Left renal cortex interstitium (tissue), 4 donors: Measurements from ENCODE around the gene ZNF689. TPM values are rescaled to one million over a fixed set of nuclear protein-coding genes. Genes with fewer than 3 reads are reported as not detected.

ENCODE experiments used
- DNase-seq, 4 donors: peaks; one replicate each; pipeline ENCODE4 v3.0.0-alpha.2; 2013; ENCODE audit warnings: low read depth in 4 of 4, low spot score in 2 of 4, missing footprints in 1 of 4
- polyA plus RNA-seq, 4 donors: library from polyadenylated mRNA; unstranded; fragments of 120-200 nt; gene quantifications; one replicate each; pipeline ENCODE4 v1.2.1, GENCODE V29; 2013; ENCODE audit not compliant: insufficient read length in 4 of 4

ZNF689 gene
- polyA plus RNA-seq = 10 to 100 TPM; 12.8 to 16.0 (median 14.4) TPM

DNA sequence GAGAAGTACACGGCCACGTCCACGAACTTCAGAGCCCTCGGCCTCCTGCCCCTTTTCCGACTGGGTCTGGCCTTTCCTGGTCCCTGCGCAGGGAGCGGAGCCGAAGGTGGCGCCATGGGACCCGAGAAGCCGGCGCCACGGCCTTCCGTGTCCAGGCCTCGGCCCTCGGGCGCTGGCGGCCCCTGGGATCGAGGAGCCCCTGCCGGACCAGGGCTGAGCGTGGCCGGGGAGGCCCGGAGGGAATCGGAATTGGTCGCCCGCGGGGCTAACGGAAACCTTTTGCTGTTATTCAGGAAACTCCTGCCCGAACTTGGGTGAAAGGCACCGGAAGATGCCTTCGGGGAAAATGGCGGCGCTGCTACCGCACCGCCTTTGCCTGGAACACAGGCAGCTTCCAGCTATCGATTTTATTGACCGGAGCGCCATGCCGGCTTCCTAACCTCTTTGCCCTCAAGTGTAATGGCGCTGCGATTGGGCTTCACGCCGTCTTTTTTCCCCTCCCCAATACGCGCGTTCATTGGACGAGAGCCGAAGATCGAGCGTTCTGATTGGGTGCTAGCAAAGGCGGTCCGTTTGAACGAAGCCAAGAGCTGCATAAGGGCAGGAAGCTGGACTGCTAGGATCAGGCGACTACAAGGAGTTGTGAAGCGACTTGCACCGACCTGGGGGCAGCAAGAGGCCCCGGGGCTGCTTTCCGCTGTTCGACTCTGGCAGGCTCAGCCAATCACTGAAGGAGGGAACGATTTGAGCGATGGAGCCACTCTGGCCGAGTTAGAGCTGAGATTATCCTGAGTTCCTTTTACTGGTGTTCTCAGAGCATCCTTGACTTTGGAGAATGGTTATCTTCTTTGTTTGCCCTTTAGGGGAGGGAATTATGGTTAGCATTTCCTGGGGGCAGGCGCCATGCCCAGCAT, at the start of gene ZNF689:
ZNF689 (minus strand) TSS at position 464 of the 914 bp plus-strand sequence; CDS start at position 116, 348 bp downstream.
- DNase-seq = peak; percentile 98 to 100 (median 98)

DNA sequence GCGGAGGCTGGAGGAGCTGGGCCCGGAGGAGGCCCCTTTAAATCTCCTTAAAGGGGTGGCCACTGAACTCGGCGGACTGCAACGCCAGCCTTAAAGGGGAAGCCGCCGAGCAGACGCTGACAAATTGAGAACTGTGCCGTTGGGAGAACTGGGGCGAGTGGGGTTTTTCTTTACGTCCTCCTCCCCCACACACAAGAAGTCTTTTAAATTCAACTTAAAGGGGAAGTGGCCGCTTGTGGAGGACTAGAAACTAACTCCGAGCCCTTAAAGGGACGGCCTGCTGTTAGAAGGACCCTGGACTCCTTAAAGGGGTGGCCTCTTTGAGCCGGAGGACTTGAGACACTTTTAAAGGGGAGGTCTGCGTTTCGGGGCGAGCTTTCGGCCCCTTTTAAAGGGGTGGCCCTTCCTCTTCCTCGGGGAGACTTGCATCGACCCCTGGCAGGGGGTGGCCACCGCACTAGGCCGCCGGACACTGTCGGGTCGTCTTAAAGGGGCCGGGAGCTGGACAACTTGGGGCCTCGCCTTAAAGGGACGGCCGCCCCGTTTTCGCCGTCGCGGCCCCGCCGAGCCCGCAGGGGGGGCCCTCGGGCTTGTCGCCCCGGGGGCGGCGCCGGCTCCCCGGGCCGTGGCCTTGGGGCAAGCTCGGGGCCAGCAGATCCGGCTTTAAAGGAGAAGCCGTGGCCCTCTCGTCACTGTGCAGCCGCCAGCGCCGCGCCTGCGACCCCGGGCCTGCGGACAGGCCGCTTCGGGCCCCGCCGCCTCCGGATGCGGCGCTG, 48.7 kb upstream of the ZNF689 start:
- peak; percentile 89 to 99 (median 95) for DNase-seq

GRCh38 chr16:30657866-30658730, 47.9 kb upstream of the ZNF689 start, which contains the start of gene FBRS:
TSS of gene FBRS (plus strand) at chr16:30658431. CDS start at chr16:30659519, 1,088 bp downstream.
- peak; percentile 100 for DNase-seq

DNA sequence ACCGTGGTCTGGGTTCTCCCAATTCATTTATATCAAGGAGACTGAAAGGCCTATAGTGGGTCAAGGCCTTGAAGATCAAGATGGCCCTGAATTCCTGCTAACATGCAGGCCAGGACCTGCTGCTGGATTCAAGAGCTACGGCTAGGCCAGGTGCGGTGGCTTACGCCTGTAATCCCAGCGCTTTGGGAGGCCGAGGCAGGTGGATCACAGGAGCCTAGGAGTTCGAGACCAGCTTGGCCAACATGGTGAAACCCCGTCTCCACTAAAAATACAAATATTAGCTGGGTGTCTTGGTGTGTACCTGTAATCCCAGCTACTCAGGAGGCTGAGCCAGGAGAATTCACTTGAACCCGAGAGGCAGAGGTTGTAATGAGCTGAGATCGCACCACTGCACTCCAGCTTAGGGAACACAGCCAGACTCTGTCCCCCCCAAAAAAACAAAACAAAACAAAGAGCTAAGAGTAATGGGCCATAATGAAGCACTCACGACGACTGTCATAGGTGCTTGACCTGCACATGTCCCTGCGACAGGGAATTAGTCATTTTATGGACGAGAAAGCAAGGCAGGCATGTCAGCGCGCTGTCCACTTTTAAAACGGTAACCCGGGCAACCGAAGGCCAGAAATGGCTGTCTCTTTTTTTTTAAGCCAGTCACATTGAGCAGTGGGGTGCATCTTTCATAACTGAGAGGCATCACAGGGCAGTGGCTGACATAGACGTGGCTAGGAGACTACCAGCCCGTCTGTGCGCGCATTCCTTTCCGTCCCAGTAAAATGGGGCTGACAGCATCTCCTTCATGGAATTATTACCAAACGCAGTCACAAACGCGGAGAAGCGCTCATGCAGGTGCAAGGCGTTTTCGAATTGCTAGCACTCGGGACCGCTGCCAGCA, 47.0 kb upstream of the ZNF689 start:
- DNase-seq = no peak

- DNase-seq = no peak
Observed at GRCh38 chr16:30656388-30656787, 46.2 kb upstream of the ZNF689 start.

DNA sequence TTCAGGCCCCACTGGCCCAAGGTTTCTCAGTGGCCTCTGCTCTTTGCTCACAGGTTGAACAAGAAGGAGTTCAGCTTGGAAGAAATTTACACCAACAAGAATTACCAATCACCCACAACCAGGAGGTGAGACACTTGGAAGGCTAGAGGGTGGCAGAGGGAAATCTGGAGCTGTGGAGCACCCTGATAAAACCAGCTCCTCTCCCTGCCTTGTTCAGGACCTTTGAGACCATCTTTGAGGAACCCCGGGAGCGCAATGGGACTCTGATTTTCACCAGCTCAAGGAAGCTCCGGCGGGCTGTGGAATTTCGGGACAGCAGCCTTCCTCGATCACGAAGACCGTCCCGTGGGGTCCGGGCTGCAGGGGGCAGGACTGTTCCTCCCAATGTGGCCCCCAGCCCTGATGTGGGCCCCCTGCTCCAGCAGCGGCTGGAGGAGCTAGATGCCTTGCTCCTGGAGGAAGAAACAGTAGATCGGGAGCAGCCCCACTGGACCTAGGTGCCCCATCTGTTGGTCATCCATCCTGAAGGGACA, 45.7 kb upstream of the ZNF689 start:
- DNase-seq = no peak

- no peak for DNase-seq
Observed at GRCh38 chr16:30654856-30655255, 44.7 kb upstream of the ZNF689 start.

DNA sequence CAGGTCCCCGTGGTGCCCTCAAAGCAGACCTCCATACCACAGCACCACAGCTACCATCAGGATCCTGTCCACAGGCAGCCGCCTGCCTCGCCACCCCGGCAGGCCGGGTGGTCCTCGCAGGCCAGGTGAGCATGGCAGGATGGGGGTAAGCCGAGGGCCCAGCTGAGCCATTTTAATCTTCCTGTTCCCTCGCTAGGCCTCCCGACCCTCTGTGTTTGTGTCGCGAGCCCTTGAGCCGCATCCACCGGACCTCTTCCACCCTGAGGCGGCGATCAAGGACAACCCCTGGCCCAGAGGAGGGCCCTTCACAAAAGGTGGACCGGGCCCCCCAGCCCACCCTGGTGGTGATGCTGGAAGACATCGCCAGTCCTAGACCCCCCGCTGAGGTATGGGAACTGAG, 42.5 kb upstream of the ZNF689 start:
- no peak for DNase-seq

DNA sequence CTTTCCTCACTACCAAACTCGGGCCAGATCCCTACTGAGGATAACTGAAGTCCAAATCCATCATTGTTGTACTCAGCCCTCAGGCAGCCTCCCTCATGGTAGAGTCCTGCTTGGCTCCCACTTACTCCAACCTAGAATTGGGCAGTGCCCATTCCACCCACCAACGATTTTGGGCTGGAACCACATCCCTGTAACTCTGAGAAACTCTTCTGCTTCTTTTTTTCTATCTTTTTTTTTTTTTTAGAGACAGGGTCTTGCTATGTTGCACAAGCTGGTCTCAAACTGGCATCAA, 41.8 kb upstream of the ZNF689 start:
- no peak for DNase-seq

DNA sequence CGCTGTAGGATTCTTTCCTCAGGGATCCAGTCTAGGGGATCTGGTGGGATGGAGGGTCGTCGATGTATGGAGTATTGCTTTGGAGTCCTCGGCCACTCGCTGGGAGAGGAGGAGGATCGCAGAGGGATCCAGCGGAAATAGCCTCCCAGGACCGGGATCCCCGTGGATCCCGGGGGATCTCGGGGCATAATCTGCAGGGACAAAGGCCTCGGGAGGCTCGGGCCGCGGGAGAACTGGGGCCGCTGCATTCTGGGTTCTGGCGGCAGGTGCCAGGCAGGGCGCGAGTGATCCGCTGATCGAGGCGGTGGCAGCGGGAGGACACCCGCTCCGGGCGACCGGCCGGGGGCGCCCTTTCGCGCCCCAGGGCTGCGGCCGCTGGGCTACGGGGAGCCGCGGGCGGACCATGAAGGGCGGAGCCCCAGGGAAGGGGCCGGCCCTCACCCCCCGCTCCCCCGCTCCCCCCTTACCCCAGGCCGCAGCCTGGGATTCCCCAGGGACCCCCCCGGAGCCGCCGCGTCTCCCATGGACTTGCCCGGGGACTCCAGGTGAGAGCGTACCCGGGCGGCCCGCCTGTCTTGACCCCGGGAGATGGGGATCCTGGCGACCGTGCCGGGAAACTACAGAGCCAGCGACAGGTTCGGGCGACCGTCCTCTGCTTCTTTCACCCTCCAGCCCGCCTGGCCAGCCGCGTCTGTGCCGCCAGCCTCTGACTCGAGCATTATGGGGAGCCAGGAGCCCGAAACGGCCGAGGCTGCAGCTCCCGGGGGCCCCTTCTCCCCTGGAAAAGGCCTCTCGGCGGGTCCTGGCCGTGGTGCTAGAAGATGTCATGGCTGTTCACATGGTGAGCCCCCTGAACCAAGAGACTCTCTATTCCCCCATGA, 41.2 kb upstream of the ZNF689 start:
- no peak for DNase-seq

GRCh38 chr16:30650369-30651123, 40.4 kb upstream of the ZNF689 start, which contains the start of gene PRR14:
TSS of gene PRR14 (plus strand) at chr16:30650960. CDS start at chr16:30651646, 686 bp downstream.
- DNase-seq = peak; percentile 98 to 100 (median 100)

GRCh38 chr16:30649725-30650368, 39.7 kb upstream of the ZNF689 start:
- no peak for DNase-seq

DNA sequence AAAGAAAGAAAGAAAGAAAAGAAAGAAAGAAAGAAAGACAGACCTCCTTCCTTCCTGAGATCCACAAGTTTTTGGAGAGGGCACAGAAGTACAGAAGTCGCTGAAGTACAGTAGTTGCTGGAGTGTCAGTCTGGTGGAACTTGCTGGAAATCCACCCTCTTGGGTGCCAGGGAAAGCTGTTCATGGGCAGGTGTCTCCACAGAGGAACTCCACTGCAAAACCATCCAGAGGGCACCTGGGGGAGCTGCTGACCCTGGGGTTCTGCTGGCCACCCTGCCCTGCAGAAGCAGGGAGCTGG, 37.0 kb upstream of the ZNF689 start:
- DNase-seq = no peak

DNA sequence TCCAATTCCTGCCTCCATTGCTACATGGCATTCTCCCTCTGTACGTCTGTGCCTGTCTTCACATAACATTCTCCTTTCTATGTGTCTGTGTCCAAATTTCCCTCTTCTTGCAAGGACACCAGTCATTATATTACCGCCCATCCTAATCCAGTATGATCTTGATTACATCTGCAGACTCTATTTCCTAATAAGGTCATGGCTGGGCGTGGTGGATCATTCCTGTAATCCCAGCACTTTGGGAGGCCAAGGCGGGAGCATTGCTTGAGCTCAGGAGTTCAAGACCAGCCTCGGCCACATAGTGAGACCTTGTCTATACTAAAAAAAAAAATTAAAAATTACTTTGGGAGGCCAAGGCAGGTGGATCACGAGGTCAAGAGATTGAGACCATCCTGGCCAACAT, 35.5 kb upstream of the ZNF689 start:
- DNase-seq = no peak

DNA sequence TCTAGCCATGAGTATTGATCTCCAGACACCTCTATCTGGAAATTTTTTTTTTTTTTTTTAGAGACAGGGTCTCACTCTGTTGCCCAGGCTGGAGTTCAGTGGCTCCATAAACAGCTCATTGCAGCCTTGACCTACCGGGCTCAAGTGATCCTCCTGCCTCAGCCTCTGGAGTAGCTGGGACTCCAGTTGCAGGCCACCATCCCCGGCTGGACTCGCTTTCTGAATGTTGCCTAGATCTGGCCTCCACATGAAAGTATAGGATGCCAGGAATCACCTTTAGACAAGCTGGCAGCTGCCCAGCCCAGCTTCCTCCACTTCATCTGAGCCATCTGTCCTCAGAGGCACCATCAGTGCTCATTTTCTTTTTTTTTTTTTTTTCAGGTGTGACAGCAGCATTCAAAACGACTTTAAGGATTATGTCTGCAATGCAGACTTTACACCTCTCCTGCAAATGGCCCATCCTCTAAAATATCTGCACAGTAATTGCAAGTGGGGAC, 34.2 kb upstream of the ZNF689 start:
- DNase-seq = no peak

- DNase-seq = no peak
Observed at GRCh38 chr16:30641378-30641982, 31.3 kb upstream of the ZNF689 start.

- no peak for DNase-seq
Observed at GRCh38 chr16:30637944-30638343, 27.8 kb upstream of the ZNF689 start.
